ENCODE data around the gene LTBP2.

Gene LTBP2

DNA sequence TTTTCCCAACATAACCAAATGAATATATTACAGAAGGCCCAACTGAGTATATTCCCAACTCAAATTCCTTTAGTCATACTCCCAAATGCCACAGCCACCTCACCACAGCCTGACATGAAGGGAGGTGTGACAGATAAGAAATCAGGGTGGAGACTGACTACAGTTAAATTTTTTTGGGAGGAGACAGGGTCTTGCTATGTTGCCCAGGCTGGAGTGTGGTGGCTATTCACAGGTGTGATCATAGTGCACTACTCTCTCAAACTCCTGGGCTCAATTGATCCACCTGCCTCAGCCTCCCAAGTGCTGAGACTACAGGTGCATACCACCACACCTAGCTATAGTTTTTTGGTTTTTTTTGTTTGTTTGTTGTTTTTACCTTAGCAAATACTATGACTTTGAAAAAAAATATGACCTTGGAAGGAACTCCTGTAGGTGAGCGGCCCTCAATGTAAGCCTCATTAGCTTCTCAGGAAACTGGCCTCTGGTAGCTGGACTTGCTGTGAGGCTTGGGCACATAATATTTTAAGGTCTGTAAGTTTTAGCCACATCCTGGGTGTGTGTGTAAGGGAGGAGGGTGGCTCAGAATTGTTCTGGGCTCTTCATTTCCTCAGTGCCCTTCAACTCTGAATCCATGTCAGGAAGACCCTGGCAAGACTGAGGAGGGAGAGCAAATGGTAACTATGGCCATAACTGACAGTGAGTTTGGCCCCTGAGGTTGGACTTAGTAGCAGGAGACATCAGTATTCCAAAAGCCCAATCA, 39.1 kb upstream of the LTBP2 start:
- peaks cover 5% of the 10 kb centered on the region for H3K4me1 ChIP-seq (ENCODE audit: control insufficient read depth, insufficient read depth, low read length)
- no peak overlapping the region for H3K4me3 ChIP-seq (ENCODE audit: insufficient read depth, low read depth, low read length)
- H3K27ac ChIP-seq (ENCODE audit: insufficient read depth, low read depth, low read length, poor library complexity, severe bottlenecking) = no peak overlapping the region
- no peaks in the 10 kb centered on the region for H3K9me3 ChIP-seq (ENCODE audit: control insufficient read depth, low read length)
- H3K27me3 ChIP-seq (ENCODE audit: control insufficient read depth, insufficient read depth, low read length, poor library complexity, severe bottlenecking) = no peaks in the 10 kb centered on the region
- WGBS, 2 experiments = 95 to 100% methylated on average over 1 of the region's 1 CpG
- no peaks in the 10 kb centered on the region for H3K36me3 ChIP-seq (ENCODE audit: control insufficient read depth, insufficient read depth, low read length)

DNA sequence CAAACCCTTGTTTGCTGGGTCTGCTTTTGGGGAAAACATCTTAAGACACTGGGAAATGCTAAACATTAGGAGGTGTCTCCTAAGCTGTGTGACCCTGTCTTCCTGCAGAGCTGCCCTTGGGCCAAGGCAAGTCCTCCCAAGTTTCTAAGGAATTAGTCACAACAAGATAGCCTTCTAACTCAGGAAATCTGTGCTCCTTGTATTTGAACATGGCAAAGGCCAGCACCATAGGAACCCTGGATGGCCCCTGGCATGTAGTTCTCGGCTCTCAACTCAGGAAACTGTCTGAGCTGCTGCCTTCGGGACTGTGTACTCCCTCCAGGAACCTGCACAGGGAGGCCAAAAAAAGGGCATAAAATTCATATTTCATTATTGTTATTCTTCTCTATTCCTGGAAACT, 37.6 kb upstream of the LTBP2 start:
- Histone ChIP-seq H3K27ac (ENCODE audit: insufficient read depth, low read depth, low read length, poor library complexity, severe bottlenecking) (no peak overlapping the region), H3K27me3 (ENCODE audit: control insufficient read depth, insufficient read depth, low read length, poor library complexity, severe bottlenecking) (no peaks in the 10 kb centered on the region), H3K36me3 (ENCODE audit: control insufficient read depth, insufficient read depth, low read length) (no peaks in the 10 kb centered on the region), H3K4me1 (ENCODE audit: control insufficient read depth, insufficient read depth, low read length) (peaks cover 5% of the 10 kb centered on the region), H3K4me3 (ENCODE audit: insufficient read depth, low read depth, low read length) (no peak overlapping the region), H3K9me3 (ENCODE audit: control insufficient read depth, low read length) (no peaks in the 10 kb centered on the region)
- 88 to 96% methylated on average over 2 of the region's 2 CpGs for WGBS, 2 experiments

DNA sequence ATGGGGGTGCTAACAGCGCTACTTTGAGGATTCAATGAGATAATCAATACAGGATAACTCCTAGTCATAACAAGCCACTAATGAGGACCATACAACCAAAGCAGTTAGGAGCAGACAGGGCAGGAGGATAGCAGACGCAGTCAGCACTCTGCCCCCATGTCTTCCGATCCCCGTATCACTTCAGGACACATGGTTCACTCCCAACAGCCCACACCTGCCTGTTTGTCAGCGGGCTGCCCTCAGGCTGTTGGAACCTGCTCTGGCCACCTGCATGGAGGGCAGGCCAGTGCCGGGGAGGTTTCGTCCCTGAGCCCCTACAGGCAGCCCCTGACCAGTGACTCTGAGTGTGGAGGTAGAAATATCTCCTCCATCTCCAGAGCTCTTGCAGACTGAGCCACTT, 37.1 kb upstream of the LTBP2 start:
- Histone ChIP-seq H3K36me3 (ENCODE audit: control insufficient read depth, insufficient read depth, low read length) (no peaks in the 10 kb centered on the region), H3K27me3 (ENCODE audit: control insufficient read depth, insufficient read depth, low read length, poor library complexity, severe bottlenecking) (no peaks in the 10 kb centered on the region), H3K4me1 (ENCODE audit: control insufficient read depth, insufficient read depth, low read length) (peaks cover 5% of the 10 kb centered on the region), H3K4me3 (ENCODE audit: insufficient read depth, low read depth, low read length) (no peak overlapping the region), H3K27ac (ENCODE audit: insufficient read depth, low read depth, low read length, poor library complexity, severe bottlenecking) (no peak overlapping the region), H3K9me3 (ENCODE audit: control insufficient read depth, low read length) (no peaks in the 10 kb centered on the region)
- WGBS, 2 experiments = 79 to 84% methylated on average over 7 of the region's 7 CpGs

DNA sequence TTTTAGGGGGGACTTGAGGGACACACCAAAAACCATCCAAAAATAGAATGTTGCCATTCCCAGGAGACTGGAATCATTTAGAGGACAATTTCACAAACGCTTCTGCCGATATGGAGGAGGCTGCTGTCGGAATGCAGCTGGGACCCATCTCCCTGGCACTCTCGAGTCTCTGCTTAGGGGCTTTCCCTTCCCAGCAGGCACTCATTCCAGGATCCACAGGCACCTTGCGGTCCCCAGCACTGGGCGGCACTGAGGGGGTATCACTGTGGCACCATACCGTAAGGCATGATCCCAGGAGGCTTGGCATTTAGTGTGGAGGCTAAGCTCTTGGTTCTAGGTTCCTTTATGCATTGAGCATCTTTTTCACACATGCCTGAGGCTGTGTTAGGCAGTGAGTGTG, 36.6 kb upstream of the LTBP2 start:
- Histone ChIP-seq H3K27me3 (ENCODE audit: control insufficient read depth, insufficient read depth, low read length, poor library complexity, severe bottlenecking) (no peaks in the 10 kb centered on the region), H3K27ac (ENCODE audit: insufficient read depth, low read depth, low read length, poor library complexity, severe bottlenecking) (no peak overlapping the region), H3K36me3 (ENCODE audit: control insufficient read depth, insufficient read depth, low read length) (no peaks in the 10 kb centered on the region), H3K4me3 (ENCODE audit: insufficient read depth, low read depth, low read length) (no peak overlapping the region), H3K9me3 (ENCODE audit: control insufficient read depth, low read length) (no peaks in the 10 kb centered on the region), H3K4me1 (ENCODE audit: control insufficient read depth, insufficient read depth, low read length) (peaks cover 5% of the 10 kb centered on the region)
- 82 to 84% methylated on average over 7 of the region's 7 CpGs for WGBS, 2 experiments

DNA sequence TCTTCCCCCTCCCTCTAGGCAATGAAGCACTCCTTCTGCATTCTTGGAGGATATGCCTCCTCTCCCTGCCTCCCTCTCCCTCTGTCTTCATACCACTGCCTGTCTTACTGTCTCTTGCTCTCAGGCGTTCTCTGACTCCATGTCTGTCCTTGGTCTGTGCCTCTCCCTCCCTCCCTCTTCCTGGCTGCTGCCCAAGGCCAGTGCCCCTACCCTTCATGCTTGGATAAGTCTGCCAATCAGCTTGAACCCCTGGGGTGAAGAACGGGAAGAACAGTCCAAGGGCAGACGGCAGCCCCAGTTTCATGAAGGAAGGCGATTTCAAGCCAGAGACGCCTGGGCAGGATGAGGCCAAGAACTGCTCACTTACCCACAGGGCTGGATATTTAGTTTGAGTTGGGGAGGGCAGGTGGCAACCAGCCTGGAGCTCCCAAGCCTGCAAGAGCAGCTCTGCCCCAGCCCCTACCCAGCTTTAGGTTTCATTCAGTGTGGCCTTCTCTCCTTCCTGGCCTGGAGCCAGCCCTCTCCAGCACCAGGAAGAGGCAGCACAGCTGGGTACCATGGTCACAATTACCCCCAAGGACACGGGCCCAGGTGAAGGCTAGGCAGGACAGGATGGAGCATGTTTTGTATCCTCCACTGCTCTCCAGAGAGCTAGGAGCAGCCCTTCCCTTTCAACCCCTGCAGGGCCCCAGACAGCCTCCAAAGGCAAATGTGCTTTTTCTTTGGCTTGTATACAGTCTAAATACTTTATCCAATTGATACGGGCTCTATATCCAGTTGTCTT, 35.8 kb upstream of the LTBP2 start:
- Histone ChIP-seq H3K9me3 (ENCODE audit: control insufficient read depth, low read length) (no peaks in the 10 kb centered on the region), H3K36me3 (ENCODE audit: control insufficient read depth, insufficient read depth, low read length) (no peaks in the 10 kb centered on the region), H3K27me3 (ENCODE audit: control insufficient read depth, insufficient read depth, low read length, poor library complexity, severe bottlenecking) (no peaks in the 10 kb centered on the region), H3K4me1 (ENCODE audit: control insufficient read depth, insufficient read depth, low read length) (peaks cover 5% of the 10 kb centered on the region), H3K27ac (ENCODE audit: insufficient read depth, low read depth, low read length, poor library complexity, severe bottlenecking) (no peak overlapping the region), H3K4me3 (ENCODE audit: insufficient read depth, low read depth, low read length) (no peak overlapping the region)
- WGBS, 2 experiments = 65 to 72% methylated on average over 7 of the region's 7 CpGs

DNA sequence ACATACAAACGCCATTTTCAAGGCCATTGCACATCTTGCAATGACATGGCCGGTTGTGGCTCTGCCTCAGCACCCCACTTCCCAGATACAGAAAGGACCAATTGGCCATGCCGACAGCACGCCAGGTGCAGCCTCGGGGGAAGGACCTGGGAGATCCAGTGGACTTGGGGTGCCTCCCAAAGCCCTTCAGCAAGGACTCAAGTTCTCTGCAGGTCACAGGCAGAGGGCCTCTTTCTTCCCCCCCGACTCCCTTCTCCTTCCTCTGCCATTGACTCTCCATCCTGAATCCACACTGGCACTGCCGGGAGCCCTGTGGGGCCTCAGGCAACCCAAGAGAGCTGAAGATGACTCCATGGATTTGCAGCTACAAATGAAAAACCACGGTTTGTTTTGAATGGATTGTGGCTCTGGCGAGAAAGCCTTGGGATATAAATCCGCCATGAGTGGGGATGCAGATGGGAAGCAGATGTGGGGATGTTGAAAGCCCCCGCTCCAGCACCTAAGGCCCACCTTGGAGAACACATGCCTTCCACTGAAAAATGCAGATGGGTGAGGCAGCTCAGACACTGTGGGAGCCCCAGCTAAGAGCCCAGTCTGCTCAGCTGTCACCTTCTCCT, 35.1 kb upstream of the LTBP2 start:
- Histone ChIP-seq H3K9me3 (ENCODE audit: control insufficient read depth, low read length) (no peaks in the 10 kb centered on the region), H3K36me3 (ENCODE audit: control insufficient read depth, insufficient read depth, low read length) (no peaks in the 10 kb centered on the region), H3K4me1 (ENCODE audit: control insufficient read depth, insufficient read depth, low read length) (peaks cover 5% of the 10 kb centered on the region), H3K27ac (ENCODE audit: insufficient read depth, low read depth, low read length, poor library complexity, severe bottlenecking) (no peak overlapping the region), H3K27me3 (ENCODE audit: control insufficient read depth, insufficient read depth, low read length, poor library complexity, severe bottlenecking) (no peaks in the 10 kb centered on the region), H3K4me3 (ENCODE audit: insufficient read depth, low read depth, low read length) (no peak overlapping the region)
- WGBS, 2 experiments = 95 to 96% methylated on average over 11 of the region's 11 CpGs

DNA sequence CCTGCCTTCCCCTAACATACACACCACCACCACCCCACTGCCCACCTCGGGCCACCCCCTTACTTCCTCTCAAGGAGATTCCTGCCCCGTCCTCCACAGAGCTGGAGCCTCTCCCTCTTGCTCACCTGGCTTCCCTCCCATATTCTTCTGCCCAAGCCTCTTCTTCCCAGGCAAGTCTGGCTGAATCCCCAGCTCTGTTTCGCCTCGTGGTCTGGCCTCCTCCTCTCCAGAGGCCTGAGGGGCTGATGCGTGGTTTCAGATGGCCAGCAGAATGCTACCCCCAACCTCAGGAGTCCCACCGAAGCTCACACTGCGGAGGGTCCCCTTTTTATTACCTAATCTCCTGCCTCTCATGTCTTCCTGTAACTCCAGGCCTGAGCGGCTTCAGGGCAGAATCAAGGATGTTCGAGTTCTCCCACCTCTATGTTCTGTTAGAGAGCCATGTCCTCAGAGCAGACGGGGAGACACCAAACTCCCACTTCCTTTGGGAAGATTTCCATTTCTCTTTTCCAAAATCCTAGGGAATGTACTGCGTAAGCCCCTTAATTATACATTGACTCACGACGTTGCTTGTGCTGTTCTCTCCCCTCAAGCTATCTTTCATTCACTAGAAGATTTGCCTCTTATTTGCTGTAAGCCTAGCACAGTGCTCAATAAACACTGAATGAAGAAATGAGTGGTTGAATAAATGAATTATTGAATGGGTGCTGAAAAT, 33.9 kb upstream of the LTBP2 start:
- no peaks in the 10 kb centered on the region for H3K9me3 ChIP-seq (ENCODE audit: control insufficient read depth, low read length)
- H3K27ac ChIP-seq (ENCODE audit: insufficient read depth, low read depth, low read length, poor library complexity, severe bottlenecking) = no peak overlapping the region
- WGBS, 2 experiments = 89 to 91% methylated on average over 13 of the region's 13 CpGs
- no peaks in the 10 kb centered on the region for H3K27me3 ChIP-seq (ENCODE audit: control insufficient read depth, insufficient read depth, low read length, poor library complexity, severe bottlenecking)
- H3K4me1 ChIP-seq (ENCODE audit: control insufficient read depth, insufficient read depth, low read length) = peaks cover 5% of the 10 kb centered on the region
- H3K4me3 ChIP-seq (ENCODE audit: insufficient read depth, low read depth, low read length) = no peak overlapping the region
- no peaks in the 10 kb centered on the region for H3K36me3 ChIP-seq (ENCODE audit: control insufficient read depth, insufficient read depth, low read length)

DNA sequence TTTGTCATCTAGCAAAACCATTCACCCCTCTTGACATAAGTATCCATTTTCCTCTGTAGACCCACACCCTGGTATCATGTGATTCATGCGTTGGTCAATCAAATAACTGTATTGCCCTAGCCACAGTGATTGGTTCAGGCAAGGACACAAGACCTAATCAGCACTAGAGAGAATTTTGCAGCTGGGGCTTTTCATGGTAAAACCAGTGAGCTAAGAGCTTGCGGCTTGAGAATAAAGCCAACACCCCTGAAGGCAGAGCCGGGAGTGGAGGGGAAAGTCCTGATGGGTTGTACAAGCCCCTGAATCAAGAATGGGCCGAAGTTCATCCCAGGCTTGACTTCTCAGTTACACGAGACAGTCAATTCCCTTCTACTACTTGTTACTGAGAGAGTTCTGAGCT, 33.2 kb upstream of the LTBP2 start:
- Histone ChIP-seq H3K27ac (ENCODE audit: insufficient read depth, low read depth, low read length, poor library complexity, severe bottlenecking) (no peak overlapping the region), H3K4me1 (ENCODE audit: control insufficient read depth, insufficient read depth, low read length) (peaks cover 5% of the 10 kb centered on the region), H3K4me3 (ENCODE audit: insufficient read depth, low read depth, low read length) (no peak overlapping the region), H3K36me3 (ENCODE audit: control insufficient read depth, insufficient read depth, low read length) (no peaks in the 10 kb centered on the region), H3K27me3 (ENCODE audit: control insufficient read depth, insufficient read depth, low read length, poor library complexity, severe bottlenecking) (no peaks in the 10 kb centered on the region), H3K9me3 (ENCODE audit: control insufficient read depth, low read length) (no peaks in the 10 kb centered on the region)
- 89 to 95% methylated on average over 5 of the region's 5 CpGs for WGBS, 2 experiments

DNA sequence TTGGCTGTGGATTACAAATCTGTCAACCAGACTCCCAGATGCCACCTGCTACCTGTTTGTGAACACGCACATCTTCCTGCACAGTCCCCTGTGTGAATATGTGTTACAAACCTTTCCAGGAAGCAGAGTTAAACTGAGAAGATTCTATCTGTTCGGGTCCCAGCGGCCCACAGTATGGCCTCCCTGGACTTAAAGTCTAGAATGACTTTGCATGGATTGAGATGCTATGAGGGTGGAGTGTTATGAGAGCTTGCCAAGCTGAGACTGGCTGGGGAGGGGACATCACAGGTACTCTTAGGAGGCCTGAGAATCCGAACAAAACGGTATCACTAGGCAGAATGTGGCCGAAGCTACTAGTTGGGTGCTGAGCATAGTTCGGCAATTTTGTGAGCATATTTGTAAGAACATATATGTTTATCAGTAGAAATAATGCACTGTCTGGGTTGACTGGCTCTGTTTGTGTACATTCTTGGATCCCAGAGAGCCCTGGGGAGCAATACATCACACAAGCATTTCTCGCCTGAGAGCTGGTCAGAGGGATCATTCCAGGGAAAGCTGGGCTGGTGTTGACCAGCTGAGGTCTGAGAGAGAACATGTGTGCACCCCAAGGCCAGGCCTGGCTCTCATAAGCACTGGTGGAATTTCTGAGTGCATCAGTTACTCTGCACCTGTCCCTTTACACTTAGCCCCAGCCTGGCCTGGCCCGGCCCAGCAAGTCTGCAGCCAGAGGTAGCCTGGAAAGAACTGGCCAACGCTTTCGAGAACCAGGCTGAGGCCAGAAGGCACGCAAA, 29.8 kb upstream of the LTBP2 start:
- H3K36me3 ChIP-seq (ENCODE audit: control insufficient read depth, insufficient read depth, low read length) = no peaks in the 10 kb centered on the region
- peaks cover 8% of the 10 kb centered on the region for H3K4me1 ChIP-seq (ENCODE audit: control insufficient read depth, insufficient read depth, low read length)
- no peak overlapping the region for H3K4me3 ChIP-seq (ENCODE audit: insufficient read depth, low read depth, low read length)
- H3K27ac ChIP-seq (ENCODE audit: insufficient read depth, low read depth, low read length, poor library complexity, severe bottlenecking) = no peak overlapping the region
- H3K27me3 ChIP-seq (ENCODE audit: control insufficient read depth, insufficient read depth, low read length, poor library complexity, severe bottlenecking) = no peaks in the 10 kb centered on the region
- WGBS, 2 experiments = 96% methylated on average over 12 of the region's 12 CpGs
- no peaks in the 10 kb centered on the region for H3K9me3 ChIP-seq (ENCODE audit: control insufficient read depth, low read length)

Measured in ectodermal cell (in vitro differentiated cells).